Right lung (tissue), 5 donors: Measurements from ENCODE around the gene TAAR1. TPM values are rescaled to one million over a fixed set of nuclear protein-coding genes. Genes with fewer than 3 reads are reported as not detected.
A peak's percentile ranks its signal among the peaks of the same experiment; 100 is the strongest.
"Not testable (repeated sequence)": the region's sequence is repeated elsewhere in the genome, so short reads cannot be mapped to it uniquely, and the experiment has no call there.

Source experiments
- DNase-seq, 2 donors: peaks; one replicate each; pipeline ENCODE4 v3.0.0-alpha.2; 2013
- polyA plus RNA-seq, 5 donors: library from polyadenylated mRNA; unstranded; fragments of 120-200 nt; gene quantifications; one replicate each; pipeline versions ENCODE4 v1.2.1 to v1.2.3, GENCODE V29; 2013; ENCODE audit warnings: inconsistent platforms in 1 of 5, low replicate concordance in 1 of 5; ENCODE audit not compliant: insufficient read length in 5 of 5, insufficient read depth in 1 of 5

The TAAR1 gene
- polyA plus RNA-seq, 5 donors, result 0.21 TPM; not detected in 4

DNA sequence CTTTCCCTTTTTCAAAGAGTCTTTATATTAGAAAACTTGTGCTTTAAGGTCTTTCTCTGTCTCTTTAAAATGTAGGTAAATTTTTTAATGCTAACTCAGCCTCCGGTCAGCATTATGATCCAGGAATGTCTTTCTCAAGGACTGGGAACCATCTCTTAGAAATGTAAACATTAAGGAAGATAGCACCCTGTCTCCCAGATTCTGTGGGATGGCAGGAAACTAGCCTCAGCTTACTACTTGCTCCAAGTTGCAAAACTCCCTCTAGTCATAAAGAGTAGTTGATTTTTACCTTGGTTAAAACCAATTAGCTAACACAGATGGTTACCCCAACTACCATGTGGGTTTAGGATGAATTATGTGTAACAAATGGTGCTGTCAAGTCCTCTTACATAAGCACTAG, 4.7 kb upstream of the TAAR1 start:
- DNase-seq, result no peak

DNA sequence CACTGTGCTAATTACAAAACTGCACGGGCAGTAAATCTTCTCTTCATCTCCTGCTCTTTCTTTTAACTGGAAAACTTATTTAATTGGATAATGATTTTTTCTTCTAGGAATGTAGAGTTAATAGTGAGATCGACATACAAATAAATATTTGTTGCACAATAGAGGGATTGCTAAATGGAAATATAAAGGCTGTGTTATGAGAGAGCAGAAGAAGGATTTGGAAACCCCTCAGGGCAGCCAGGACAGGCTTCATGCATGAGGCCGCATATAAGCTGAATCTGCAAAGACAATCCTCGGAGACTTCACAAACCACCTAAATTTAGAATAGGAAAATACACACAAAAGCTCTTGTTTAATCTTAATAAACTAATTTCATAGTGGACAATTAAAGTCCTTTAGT, 2.9 kb upstream of the TAAR1 start:
- DNase-seq, result peak; percentile 16 to 37

DNA sequence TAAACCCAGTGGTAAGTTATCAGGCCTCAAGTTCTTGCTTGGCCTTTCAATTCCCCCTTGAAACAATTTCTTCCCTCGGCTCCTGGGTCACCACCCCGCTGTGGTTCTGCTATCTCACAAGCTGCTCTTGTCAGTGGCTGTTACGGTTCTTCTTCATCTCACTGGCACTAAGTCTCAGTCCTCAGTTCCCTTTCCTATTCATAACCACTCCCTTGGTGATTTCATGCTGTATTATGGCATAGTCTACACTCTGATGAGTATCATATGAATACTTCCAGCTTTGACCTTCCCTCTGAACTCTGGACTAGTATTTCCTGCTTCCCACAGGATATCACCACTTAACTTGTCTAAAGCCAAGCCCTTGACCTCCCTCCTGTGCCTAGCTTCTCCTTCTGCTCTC, 7.9 kb downstream of the TAAR1 start:
- no peak for DNase-seq

DNA sequence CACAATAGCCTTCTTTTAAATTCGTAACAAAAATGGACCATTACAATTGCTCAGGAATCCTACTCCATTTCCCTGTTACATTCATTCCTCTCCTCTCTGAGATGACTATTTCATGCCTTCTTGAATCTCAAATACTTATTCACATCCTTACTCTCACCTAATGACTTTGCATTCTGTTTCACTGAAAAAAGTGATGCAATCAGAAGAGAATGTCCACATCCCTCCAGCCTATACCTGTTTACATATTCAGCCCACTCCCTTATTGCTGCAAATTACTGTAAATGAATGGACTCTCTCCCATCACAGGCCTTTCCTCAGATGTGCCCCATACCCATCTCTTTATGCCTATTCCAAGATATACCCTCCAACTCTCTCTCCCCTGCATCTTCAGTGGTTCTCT, 8.6 kb downstream of the TAAR1 start:
- DNase-seq, result no peak

GRCh38 chr6:132648828-132649227, 10.2 kb downstream of the TAAR1 start:
- no peak for DNase-seq

- DNase-seq, result no peak
Observed at GRCh38 chr6:132648356-132648755, 10.6 kb downstream of the TAAR1 start.

- DNase-seq, result no peak
Observed at GRCh38 chr6:132643547-132643946, 15.4 kb downstream of the TAAR1 start.

GRCh38 chr6:132637135-132637534, 21.8 kb downstream of the TAAR1 start:
- DNase-seq, result not testable (repeated sequence)

DNA sequence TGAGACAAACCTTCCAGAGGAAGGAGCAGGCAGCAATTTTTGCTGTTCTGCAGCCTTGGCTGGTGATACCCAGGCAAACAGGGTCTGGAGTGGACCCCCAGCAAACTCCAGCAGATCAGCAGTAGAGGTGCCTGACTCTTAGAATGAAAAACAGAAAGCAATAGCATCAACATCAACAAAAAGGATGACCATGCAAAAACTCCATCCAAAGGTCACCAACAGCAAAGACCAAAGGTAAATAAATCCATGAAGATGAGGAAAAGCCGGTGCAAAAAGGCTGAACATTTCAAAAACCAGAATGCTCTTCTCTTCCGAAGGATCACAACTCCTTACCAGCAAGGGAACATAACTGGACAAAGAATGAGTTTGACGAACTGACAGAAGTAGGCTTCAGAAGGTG, 23.1 kb downstream of the TAAR1 start:
- not testable (repeated sequence) for DNase-seq

- not testable (repeated sequence) for DNase-seq
Observed at GRCh38 chr6:132635288-132635687, 23.7 kb downstream of the TAAR1 start.

GRCh38 chr6:132634796-132635195, 24.2 kb downstream of the TAAR1 start:
- no peak for DNase-seq

DNA sequence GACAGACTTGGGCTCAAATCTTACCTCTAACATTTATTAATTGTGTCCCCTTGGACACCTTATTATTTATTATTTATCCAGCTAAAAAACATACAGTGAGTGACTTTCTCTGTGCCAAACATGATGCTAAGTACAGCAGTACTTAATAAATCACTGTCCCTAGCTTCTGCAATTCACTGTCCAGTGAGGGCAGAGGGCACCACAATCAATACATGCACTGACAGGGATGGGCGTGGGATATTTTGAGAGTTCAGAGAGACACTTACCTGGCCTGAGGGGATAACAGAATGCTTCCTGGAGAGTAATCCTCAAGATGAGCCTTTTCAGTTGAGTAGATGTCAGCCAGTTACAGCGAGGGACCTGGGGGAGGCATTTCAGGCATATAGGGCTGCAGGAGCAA, 25.6 kb downstream of the TAAR1 start:
- no peak for DNase-seq

- no peak for DNase-seq
Observed at GRCh38 chr6:132624175-132624574, 34.8 kb downstream of the TAAR1 start, which contains the start of gene TAAR2. Gene TAAR2 (minus strand): TSS chr6:132624275. CDS start chr6:132624275, 0 bp downstream.

GRCh38 chr6:132623106-132623845, 35.7 kb downstream of the TAAR1 start:
- no peak for DNase-seq

GRCh38 chr6:132616677-132617076, 42.3 kb downstream of the TAAR1 start:
- DNase-seq, result no peak

GRCh38 chr6:132614554-132614953, 44.4 kb downstream of the TAAR1 start:
- no peak for DNase-seq

DNA sequence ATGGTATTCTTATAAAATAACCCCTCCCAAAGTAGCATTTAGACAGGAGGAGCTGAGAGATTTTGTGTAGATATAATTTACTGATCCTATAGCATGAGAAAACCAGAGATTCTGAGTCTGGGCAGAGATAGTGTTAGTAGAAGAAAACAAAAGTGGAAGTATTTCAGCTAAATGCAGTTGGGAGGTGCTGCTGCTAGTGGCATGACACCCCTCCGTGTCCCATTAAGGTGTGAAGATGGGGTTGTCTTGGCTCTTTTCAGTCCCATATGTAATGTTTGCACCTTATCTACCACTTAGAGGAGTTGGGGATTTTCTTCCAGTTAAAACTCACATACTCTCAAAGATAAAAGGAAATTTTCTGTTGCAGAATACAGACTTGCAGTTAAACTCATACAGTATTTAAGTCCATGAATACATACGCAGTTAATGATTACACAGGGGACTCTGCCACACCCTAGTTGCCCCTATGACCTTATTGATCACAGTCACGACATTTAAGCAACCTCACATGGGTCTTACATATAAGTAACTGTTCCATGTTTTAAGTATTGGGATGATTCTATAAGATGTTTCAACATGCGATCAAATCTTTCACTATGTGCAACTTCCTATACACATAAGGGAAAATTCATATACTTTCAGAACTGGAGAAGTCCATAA, 46.4 kb downstream of the TAAR1 start:
- DNase-seq, result no peak

GRCh38 chr6:132611616-132612015, 47.4 kb downstream of the TAAR1 start:
- no peak for DNase-seq

GRCh38 chr6:132607544-132608233, 51.3 kb downstream of the TAAR1 start:
- DNase-seq, result no peak

DNA sequence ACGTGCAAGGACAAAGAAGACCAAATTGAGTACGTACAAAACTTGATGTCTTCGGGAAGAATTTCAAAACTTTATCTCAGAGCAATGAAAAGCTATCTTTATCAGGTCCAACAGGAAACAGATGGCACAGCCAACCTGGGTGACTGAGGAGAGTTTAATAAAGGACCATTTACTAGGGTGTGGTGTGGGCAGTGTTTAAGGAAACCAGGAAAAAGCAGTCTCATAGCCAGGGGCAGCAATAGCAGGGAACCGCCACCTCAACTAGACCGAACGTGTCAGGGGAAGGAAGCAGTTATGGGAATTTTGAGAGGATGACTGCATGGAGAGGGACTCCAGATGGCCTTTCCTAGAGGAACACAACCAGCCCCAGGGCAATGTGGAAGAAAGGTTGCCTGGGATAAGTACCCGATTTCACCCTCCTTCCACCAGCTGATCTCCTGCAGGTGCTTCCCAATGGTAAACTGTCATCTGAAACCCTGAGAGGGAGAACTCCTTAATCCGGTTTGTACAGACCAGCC, 54.3 kb downstream of the TAAR1 start:
- no peak for DNase-seq

DNA sequence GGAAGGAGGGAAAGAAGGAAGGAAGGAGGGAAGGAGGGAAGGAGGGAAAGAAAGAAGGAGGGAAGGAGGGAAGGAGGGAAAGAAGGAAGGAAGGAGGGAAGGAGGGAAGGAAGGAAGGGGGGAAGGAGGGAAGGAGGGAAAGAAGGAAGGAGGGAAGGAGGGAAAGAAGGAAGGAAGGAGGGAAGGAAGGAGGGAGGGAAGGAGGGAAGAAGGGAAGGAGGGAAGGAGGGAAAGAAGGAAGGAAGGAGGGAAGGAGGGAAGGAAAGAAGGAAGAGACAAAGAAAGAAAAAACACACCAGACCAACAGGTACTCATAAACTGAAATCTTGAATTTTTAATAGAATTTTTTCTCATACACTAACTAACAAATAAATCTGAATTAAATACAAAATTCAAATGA, 58.1 kb downstream of the TAAR1 start:
- DNase-seq, result not testable (repeated sequence)

DNA sequence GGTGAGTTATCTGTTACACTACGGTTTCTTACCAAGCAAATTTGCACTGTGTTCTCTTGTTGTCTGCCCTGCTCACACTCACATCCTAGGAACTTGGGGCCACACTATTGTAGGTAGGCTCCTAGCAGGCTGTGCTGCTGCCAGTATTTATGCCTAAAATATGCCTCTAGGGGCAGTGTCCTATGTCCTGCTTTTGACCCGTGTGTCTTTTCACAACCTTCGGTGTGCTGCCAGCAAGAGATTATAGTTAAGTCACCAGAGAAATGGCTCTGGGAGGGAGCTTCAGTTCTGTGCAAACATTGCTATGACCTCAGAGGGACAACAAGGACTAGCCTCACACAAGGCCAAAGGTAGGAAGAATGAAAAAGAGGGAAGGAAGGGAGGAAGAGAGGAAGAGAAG, 60.5 kb downstream of the TAAR1 start:
- no peak for DNase-seq

GRCh38 chr6:132596201-132596600, 62.8 kb downstream of the TAAR1 start:
- no peak for DNase-seq
